Neuronal stem cell (in vitro differentiated cells): ENCODE results near the gene ITSN2.
"Not testable (repeated sequence)": the region's sequence is repeated elsewhere in the genome, so short reads cannot be mapped to it uniquely, and the experiment has no call there.

Experiments
- DNase-seq: peaks from one replicate; pipeline ENCODE4 v3.0.0-alpha.2; 2013; ENCODE audit warnings: low spot score
- H2AFZ ChIP-seq: one replicate; pipeline ENCODE4 v1.6.1; 2013; ENCODE audit warnings: mild to moderate bottlenecking, low read length, inconsistent platforms
- H2AK5ac ChIP-seq: 2 replicates; pipeline ENCODE4 v1.6.1; 2013; ENCODE audit warnings: low read depth, mild to moderate bottlenecking, inconsistent platforms, low read length, moderate library complexity, mixed read lengths
- H2BK120ac ChIP-seq: 2 replicates; pipeline ENCODE4 v1.6.1; 2013; ENCODE audit warnings: low read depth, mild to moderate bottlenecking, inconsistent platforms, low read length, moderate library complexity, mixed read lengths
- H2BK12ac ChIP-seq: one replicate; pipeline ENCODE4 v1.6.1; 2013; ENCODE audit warnings: low read length, inconsistent platforms
- H2BK15ac ChIP-seq: 2 replicates; pipeline ENCODE4 v1.6.1; 2013; ENCODE audit warnings: mild to moderate bottlenecking, low read length, inconsistent platforms, mixed read lengths
- H2BK5ac ChIP-seq: one replicate; pipeline ENCODE4 v1.6.1; 2013; ENCODE audit warnings: inconsistent platforms, mild to moderate bottlenecking, low read length, moderate library complexity
- H3K14ac ChIP-seq: one replicate; pipeline ENCODE4 v1.6.1; 2013; ENCODE audit warnings: low read length, inconsistent platforms
- H3K18ac ChIP-seq: 2 replicates; pipeline ENCODE4 v1.6.1; 2013; ENCODE audit warnings: low read length, inconsistent platforms
- H3K23ac ChIP-seq: 2 replicates; pipeline ENCODE4 v1.6.1; 2013; ENCODE audit warnings: low read depth, mild to moderate bottlenecking, mixed read lengths, low read length, inconsistent platforms; ENCODE audit not compliant: poor library complexity
- H3K27ac ChIP-seq: replicated peaks from 3 replicates; pipeline ENCODE4 v1.5.1; 2013; ENCODE audit warnings: low read length, inconsistent platforms
- H3K27me3 ChIP-seq, 3 experiments: 2 replicates each; pipeline ENCODE4 v1.6.1; 2013; ENCODE audit warnings: low read length in 3 of 3, mild to moderate bottlenecking in 2 of 3, inconsistent platforms in 1 of 3, low read depth in 1 of 3, mixed read lengths in 1 of 3, moderate library complexity in 1 of 3; ENCODE audit not compliant: control insufficient read depth in 3 of 3, insufficient read depth in 3 of 3
- H3K36me3 ChIP-seq, 2 donors: replicated peaks in 1 of 2; 2 replicates each; pipeline ENCODE4 v1.6.1; 2013; ENCODE audit warnings: low read length in 2 of 2; ENCODE audit not compliant: control insufficient read depth in 2 of 2, insufficient read depth in 2 of 2
- H3K4ac ChIP-seq: 2 replicates; pipeline ENCODE4 v1.6.1; 2013; ENCODE audit warnings: inconsistent platforms, mild to moderate bottlenecking, low read length, moderate library complexity
- H3K4me1 ChIP-seq, 2 donors: 1 replicate in 1 of 2; 2 replicates in 1 of 2; pipeline ENCODE4 v1.6.1; 2013; ENCODE audit warnings: low read length in 2 of 2, low read depth in 1 of 2; ENCODE audit not compliant: control insufficient read depth in 2 of 2, insufficient read depth in 1 of 2
- H3K4me2 ChIP-seq: one replicate; pipeline ENCODE4 v1.6.1; 2013; ENCODE audit warnings: mild to moderate bottlenecking, low read length, inconsistent platforms; ENCODE audit not compliant: insufficient read depth, poor library complexity, severe bottlenecking
- H3K4me3 ChIP-seq, 2 donors: 2 replicates each; pipeline ENCODE4 v1.5.1; 2013; ENCODE audit warnings: low read length in 2 of 2, mild to moderate bottlenecking in 2 of 2, inconsistent platforms in 1 of 2, moderate library complexity in 1 of 2
- H3K79me1 ChIP-seq: one replicate; pipeline ENCODE4 v1.6.1; 2013; ENCODE audit warnings: low read depth, mild to moderate bottlenecking, inconsistent platforms, low read length, moderate library complexity
- H3K9ac ChIP-seq: one replicate; pipeline ENCODE4 v1.6.1; 2013; ENCODE audit warnings: mild to moderate bottlenecking, low read depth, low read length, inconsistent platforms; ENCODE audit not compliant: poor library complexity
- H3K9me3 ChIP-seq, 2 donors: replicated peaks in 1 of 2; 2 replicates each; pipeline versions ENCODE3 to v1.6.1; 2013; ENCODE audit warnings: low read length in 2 of 2, mild to moderate bottlenecking in 2 of 2, inconsistent platforms in 1 of 2, low read depth in 1 of 2, mixed read lengths in 1 of 2, moderate library complexity in 1 of 2; ENCODE audit not compliant: control insufficient read depth in 2 of 2, insufficient read depth in 1 of 2
- H4K8ac ChIP-seq: one replicate; pipeline ENCODE4 v1.6.1; 2013; ENCODE audit warnings: low read depth, mild to moderate bottlenecking, inconsistent platforms, low read length, moderate library complexity
- H4K91ac ChIP-seq: one replicate; pipeline ENCODE4 v1.6.1; 2013; ENCODE audit warnings: low read length, low read depth, mild to moderate bottlenecking, inconsistent platforms; ENCODE audit not compliant: poor library complexity
- WGBS, 2 donors: extraction: QIAGEN DNeasy Blood & Tissue Kit; methylation state at CpG; one replicate each; pipeline ENCODE4 v1.1.7; 2013; ENCODE audit warnings: missing lambda C conversion rate in 2 of 2, mixed read lengths in 1 of 2; ENCODE audit not compliant: insufficient read length in 2 of 2, insufficient replicate concordance in 1 of 2; ENCODE audit errors: extremely low coverage in 2 of 2; 5-methylcytosine and 5-hydroxymethylcytosine counted together

Gene ITSN2

GRCh38 chr2:24357115-24357514 lies 3.2 kb downstream of the ITSN2 start:
- H2AK5ac ChIP-seq, H4K91ac ChIP-seq, H4K8ac ChIP-seq, H2BK12ac ChIP-seq, H3K9ac ChIP-seq, H3K23ac ChIP-seq, H3K4me2 ChIP-seq, H3K18ac ChIP-seq, DNase-seq, H3K4ac ChIP-seq, H2BK120ac ChIP-seq, H3K9me3 ChIP-seq, H2BK15ac ChIP-seq, H3K36me3 ChIP-seq, H3K79me1 ChIP-seq, H3K27ac ChIP-seq, H3K4me3 ChIP-seq, H3K14ac ChIP-seq, H2BK5ac ChIP-seq, H2AFZ ChIP-seq: not testable (repeated sequence)
- no CpG with 5 or more reads among the region's 4 CpGs for WGBS, 2 donors
- peaks cover 0 to 12% of the 10 kb centered on the region in 2 donors for H3K4me1 ChIP-seq
- H3K27me3 ChIP-seq: peaks cover 0 to 12% (median 6%) of the 10 kb centered on the region in 3 experiments

- Histone ChIP-seq H2BK5ac (no peak overlapping the region), H4K91ac (no peak overlapping the region), H3K4me2 (no peak overlapping the region), H2BK15ac (no peak overlapping the region), H3K36me3 (no peaks in the 10 kb centered on the region), H3K4ac (no peak overlapping the region), H3K27ac (no peak overlapping the region), H3K9me3 (no peaks in the 10 kb centered on the region), H3K4me3 (no peak overlapping the region), H3K23ac (no peak overlapping the region), H3K4me1 (peaks cover 0 to 12% of the 10 kb centered on the region in 2 donors), H3K14ac (no peak overlapping the region), H3K18ac (no peak overlapping the region), H2BK12ac (no peak overlapping the region), H2AFZ (no peak overlapping the region), H3K9ac (no peak overlapping the region), H3K27me3 (peaks cover 0 to 12% (median 6%) of the 10 kb centered on the region in 3 experiments), H4K8ac (no peak overlapping the region), H2BK120ac (no peak overlapping the region), H3K79me1 (peaks cover 2% of the 10 kb centered on the region), H2AK5ac (no peak overlapping the region)
- DNase-seq: no peak
- no CpG with 5 or more reads among the region's 1 CpG for WGBS, 2 donors
These were observed 5.4 kb downstream of the ITSN2 start for GRCh38 chr2:24354957-24355356.

GRCh38 chr2:24354395-24354794 lies 5.9 kb downstream of the ITSN2 start:
- no peak overlapping the region for H4K8ac ChIP-seq
- H3K36me3 ChIP-seq: no peaks in the 10 kb centered on the region
- H2AFZ ChIP-seq: no peak overlapping the region
- H3K4me1 ChIP-seq: peaks cover 0 to 9% of the 10 kb centered on the region in 2 donors
- no peak overlapping the region for H3K23ac ChIP-seq
- DNase-seq: no peak
- H3K4me3 ChIP-seq: no peak overlapping the region
- no peak overlapping the region for H2AK5ac ChIP-seq
- no peak overlapping the region for H3K14ac ChIP-seq
- H3K9ac ChIP-seq: no peak overlapping the region
- H2BK15ac ChIP-seq: no peak overlapping the region
- H2BK5ac ChIP-seq: no peak overlapping the region
- no peak overlapping the region for H2BK12ac ChIP-seq
- no CpG with 5 or more reads among the region's 3 CpGs for WGBS, 2 donors
- no peak overlapping the region for H3K4me2 ChIP-seq
- H3K79me1 ChIP-seq: no peaks in the 10 kb centered on the region
- no peak overlapping the region for H2BK120ac ChIP-seq
- peaks cover 0 to 8% (median 5%) of the 10 kb centered on the region in 3 experiments for H3K27me3 ChIP-seq
- H3K27ac ChIP-seq: no peak overlapping the region
- no peak overlapping the region for H4K91ac ChIP-seq
- H3K4ac ChIP-seq: no peak overlapping the region
- H3K18ac ChIP-seq: no peak overlapping the region
- no peaks in the 10 kb centered on the region for H3K9me3 ChIP-seq

- no peak overlapping the region for H4K8ac ChIP-seq
- H2BK120ac ChIP-seq: no peak overlapping the region
- no peak overlapping the region for H3K27ac ChIP-seq
- H3K18ac ChIP-seq: no peak overlapping the region
- no peak for DNase-seq
- H3K4ac ChIP-seq: no peak overlapping the region
- H3K9ac ChIP-seq: no peak overlapping the region
- no peaks in the 10 kb centered on the region for H3K9me3 ChIP-seq
- no peak overlapping the region for H3K4me2 ChIP-seq
- peaks cover 0 to 3% (median under 1%) of the 10 kb centered on the region in 3 experiments for H3K27me3 ChIP-seq
- H3K79me1 ChIP-seq: no peaks in the 10 kb centered on the region
- no peaks in the 10 kb centered on the region for H3K36me3 ChIP-seq
- no peak overlapping the region for H4K91ac ChIP-seq
- no CpG with 5 or more reads among the region's 1 CpG for WGBS, 2 donors
- H2BK12ac ChIP-seq: no peak overlapping the region
- no peak overlapping the region for H2AK5ac ChIP-seq
- H2AFZ ChIP-seq: no peak overlapping the region
- no peak overlapping the region for H3K14ac ChIP-seq
- H3K4me3 ChIP-seq: no peak overlapping the region
- no peak overlapping the region for H2BK15ac ChIP-seq
- no peak overlapping the region for H3K23ac ChIP-seq
- peaks cover 0 to 5% of the 10 kb centered on the region in 2 donors for H3K4me1 ChIP-seq
- no peak overlapping the region for H2BK5ac ChIP-seq
These were observed 6.4 kb downstream of the ITSN2 start for GRCh38 chr2:24353973-24354372.
